DMS79 (cell line): Measurements from ENCODE around the gene SNX20.

Experiments
- DNase-seq: peaks from one replicate; lab custom pipeline; 2025; lab: John Stamatoyannopoulos, UW

SNX20 gene

DNA sequence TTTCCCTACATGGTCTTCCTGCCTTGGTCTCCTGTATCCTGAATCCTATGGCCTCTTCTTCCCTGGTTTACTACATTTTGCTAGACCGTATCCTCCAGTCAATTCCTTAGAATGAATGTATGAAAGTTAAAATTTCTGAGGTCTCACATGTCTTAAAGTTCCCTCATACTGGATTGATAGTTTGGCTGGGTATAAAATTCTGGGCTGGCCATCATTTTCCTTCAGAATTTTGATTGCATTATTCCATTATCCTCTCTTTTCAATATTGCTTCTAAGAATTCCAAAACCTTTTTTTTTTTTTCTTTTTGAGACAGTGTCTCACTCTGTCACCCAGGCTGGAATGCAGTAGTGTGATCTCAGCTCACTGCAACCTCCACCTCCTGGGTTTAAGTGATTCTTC is 23.1 kb upstream of the SNX20 start:
- DNase-seq = no peak

DNA sequence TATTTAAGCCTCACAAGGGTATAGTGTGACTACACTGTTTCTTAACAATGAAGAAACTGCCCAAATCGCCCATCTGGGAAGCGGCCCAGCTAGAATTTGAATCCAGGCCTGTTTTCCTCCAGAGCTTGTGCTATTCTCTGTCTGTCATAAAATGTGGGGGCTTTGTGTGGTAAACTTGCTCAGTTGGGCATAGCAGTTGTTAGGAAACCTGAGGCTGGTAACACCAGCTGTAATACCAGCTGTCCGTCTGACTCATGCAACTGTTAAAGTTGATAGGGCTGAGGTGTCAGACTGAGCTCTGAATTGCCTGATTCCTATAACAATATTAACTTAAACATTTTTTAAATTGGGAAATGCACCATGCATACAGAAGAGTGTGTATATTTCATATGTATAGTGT is 21.6 kb upstream of the SNX20 start:
- no peak for DNase-seq

- DNase-seq = no peak
Measured at GRCh38 chr16:50699326-50700159, 18.4 kb upstream of the SNX20 start.

DNA sequence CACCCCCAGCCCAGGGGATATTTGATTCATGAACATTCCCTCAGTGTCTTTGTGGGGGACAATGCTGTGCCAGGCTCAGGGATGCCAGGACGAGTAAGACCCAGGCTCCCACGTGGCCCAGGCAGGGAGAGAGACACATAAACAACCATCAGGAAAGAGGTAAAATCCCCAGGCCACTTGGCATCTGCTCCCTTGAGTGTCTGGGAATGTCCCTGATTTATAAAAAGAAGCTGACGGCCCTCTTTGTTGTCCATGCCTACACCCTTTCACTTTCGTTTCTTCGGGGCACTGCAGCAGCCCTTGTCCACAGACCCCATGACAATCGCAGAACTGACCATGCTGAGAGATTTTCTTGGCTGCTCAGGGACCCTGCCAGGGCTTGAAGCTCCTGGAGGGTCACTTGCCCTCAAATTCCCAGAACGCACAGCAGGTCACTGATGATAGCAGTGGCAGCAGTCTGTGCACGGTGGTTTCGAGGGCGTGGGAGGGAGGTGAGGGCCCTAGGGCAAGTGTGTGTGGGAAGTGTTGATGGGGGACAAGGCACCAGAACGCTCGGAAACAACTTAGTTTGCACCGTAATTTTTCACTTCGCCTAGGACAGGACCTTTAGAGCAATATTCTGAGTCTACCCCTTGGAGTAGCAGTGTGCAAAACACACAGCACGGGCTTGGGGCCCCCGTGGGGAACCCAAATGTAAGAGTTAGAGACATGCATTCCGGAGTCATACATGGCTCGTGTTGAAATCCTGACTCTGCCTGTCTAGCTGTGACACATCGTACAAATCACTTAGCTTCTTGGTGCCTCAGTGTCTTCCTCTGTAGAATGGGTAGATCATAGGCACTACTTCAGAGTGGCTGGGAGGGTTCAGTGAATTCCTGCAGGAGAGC is 17.0 kb upstream of the SNX20 start:
- DNase-seq = no peak

DNA sequence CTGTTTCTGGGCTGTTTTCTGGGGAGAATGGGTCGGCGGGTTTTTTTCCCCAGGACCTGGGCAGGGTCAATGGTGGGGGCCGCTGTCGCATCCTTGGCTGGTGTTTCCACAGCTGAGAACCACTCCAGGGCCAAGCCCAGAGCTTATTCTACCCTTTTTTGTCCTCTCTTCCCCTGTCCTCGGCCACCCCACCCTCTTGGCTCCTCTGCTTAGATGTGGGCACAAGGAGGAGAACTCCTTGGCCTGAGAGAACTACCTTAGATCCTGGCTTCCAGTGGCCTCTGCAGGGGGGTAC is 16.3 kb upstream of the SNX20 start:
- no peak for DNase-seq

GRCh38 chr16:50696575-50697420 is 15.7 kb upstream of the SNX20 start:
- DNase-seq = no peak

DNA sequence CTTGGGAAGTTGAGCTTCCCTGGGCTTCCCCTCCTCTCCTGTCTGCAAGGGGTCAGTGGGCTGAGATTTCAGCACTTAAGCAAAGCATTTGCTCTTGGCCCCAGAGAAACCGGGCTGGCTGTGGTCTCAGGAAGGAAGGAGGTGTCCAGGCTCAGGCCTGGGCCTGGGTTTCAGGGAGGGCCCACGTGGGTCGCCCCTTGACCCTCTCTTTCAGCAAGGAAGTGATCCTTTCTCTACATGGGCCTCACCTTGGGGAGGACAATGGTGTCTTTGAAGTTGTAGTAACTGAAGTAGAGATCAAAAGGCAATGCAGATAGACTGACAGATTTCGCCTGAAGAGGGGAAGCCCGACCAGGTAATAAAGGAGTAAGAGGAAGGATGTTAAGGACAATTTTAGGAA is 15.0 kb upstream of the SNX20 start:
- no peak for DNase-seq

GRCh38 chr16:50695017-50696000 is 14.2 kb upstream of the SNX20 start:
- no peak for DNase-seq

- DNase-seq = no peak
Measured at GRCh38 chr16:50694206-50694605, 13.1 kb upstream of the SNX20 start.

- no peak for DNase-seq
Measured at GRCh38 chr16:50692999-50693781, 12.1 kb upstream of the SNX20 start, which contains the start of gene NOD2. TSS of gene NOD2 (plus strand) at chr16:50693606. CDS start at chr16:50699496, 5,890 bp downstream.

- no peak for DNase-seq
Measured at GRCh38 chr16:50692644-50692998, 11.5 kb upstream of the SNX20 start.

- no peak for DNase-seq
Measured at GRCh38 chr16:50690177-50690576, 9.1 kb upstream of the SNX20 start.

- DNase-seq = no peak
Measured at GRCh38 chr16:50688867-50689266, 7.8 kb upstream of the SNX20 start.

DNA sequence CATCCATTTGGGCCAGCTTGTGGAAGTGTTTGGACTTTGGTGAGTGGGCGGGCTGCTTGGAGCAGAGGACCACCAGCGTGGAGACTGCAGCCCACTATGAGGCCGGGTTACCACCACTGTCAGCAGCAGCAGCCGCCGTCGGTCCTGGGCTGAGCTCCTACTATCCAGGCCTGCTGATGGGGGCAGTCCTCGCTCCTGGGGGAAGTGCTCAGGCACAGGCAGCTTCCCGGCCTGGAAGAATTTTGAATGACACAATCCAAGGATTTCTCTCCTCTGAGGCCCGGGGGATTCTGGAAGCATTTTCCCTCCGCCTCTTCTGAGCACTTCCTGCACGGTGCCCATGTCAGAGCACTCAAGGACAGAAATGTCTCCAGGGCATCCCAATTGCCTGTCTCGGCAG is 7.0 kb upstream of the SNX20 start:
- DNase-seq = no peak

- DNase-seq = no peak
Measured at GRCh38 chr16:50685462-50686063, 4.5 kb upstream of the SNX20 start.

DNA sequence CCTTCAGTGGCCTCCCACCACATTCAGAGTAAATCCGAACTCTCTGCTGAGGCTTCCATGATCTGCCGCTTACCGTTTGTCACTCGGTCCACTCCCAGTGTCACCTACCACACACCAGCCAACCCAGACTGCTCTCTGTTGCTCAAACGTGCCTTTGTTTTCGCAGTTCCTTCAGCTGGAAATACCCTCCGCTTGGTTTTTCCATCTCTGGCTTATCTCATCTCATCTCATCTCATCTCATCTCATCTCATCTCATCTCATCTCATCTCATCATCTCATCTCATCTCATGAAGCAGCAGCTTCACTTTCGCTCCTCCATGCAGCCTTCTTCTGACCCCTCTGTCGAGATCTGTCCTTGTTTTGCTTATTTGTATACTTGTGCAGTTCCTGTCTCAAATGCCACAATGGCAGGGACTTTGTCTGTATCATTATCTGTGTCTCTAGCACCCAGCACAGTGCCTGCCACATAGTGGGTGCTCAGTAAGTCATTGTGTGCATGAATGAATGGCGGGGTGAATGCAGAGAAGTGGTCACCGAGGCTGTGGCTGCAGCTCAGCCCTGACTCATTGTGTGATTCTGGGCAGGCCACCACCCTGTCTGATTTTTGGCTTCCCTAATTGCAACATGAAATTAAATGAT is 3.8 kb upstream of the SNX20 start:
- no peak for DNase-seq

GRCh38 chr16:50683689-50684374 is 2.7 kb upstream of the SNX20 start:
- no peak for DNase-seq

DNA sequence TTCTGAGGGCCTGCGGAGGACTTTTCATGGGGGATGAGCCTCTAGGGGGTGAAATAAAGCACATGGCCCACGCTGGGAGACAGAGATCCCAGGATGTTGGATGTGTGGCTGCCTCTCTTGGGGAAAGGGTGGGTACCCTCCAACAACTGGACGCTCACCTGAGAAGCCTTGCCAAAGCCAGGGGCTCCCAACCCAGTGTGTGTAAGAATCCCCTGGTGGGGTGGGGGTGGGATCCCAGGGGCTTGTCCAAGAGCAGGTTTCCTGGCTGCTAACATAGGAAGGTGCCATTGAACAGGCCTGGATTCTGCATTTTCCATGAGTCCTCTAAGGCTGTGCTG is 587 bp downstream of the SNX20 start:
- DNase-seq = no peak
